Neutrophil (primary cell): ENCODE measurements around the gene ABCG1.
A peak's percentile ranks its signal among the peaks of the same experiment; 100 is the strongest.

Source experiments
- H3K27ac ChIP-seq: fragments of 200-600 bp; sonication (generic); 2 replicates; pipeline ENCODE4 v1.5.1; 2016; ENCODE audit warnings: mild to moderate bottlenecking, moderate library complexity
- H3K27me3 ChIP-seq: fragments of 200-600 bp; sonication (generic); 2 replicates; pipeline ENCODE4 v1.6.0; 2016; ENCODE audit warnings: mild to moderate bottlenecking
- H3K36me3 ChIP-seq: fragments of 200-600 bp; sonication (generic); 2 replicates; pipeline ENCODE4 v1.5.1; 2017
- H3K4me1 ChIP-seq, 2 experiments: fragments of 200-600 bp in 1 of 2; sonication (generic) in 1 of 2; 1 replicate in 1 of 2; 2 replicates in 1 of 2; pipeline versions ENCODE4 v1.5.1 to v1.6.1; 2013 to 2016; ENCODE audit warnings: low read depth in 1 of 2, low read length in 1 of 2, mild to moderate bottlenecking in 1 of 2, moderate library complexity in 1 of 2; ENCODE audit not compliant: control insufficient read depth in 1 of 2, insufficient read depth in 1 of 2
- H3K4me3 ChIP-seq, 2 experiments: fragments of 200-600 bp in 1 of 2; sonication (generic) in 1 of 2; 1 replicate in 1 of 2; 2 replicates in 1 of 2; pipeline ENCODE4 v1.5.1; 2013 to 2016; ENCODE audit warnings: low read depth in 1 of 2, low read length in 1 of 2, mild to moderate bottlenecking in 1 of 2, moderate library complexity in 1 of 2
- H3K9me3 ChIP-seq: fragments of 200-600 bp; sonication (generic); 2 replicates; pipeline ENCODE4 v1.5.1; 2016
- TF ChIP-seq, protein P1 (sequence below): fragments of 200-600 bp; sonication (generic); IDR thresholded peaks from 2 replicates; pipeline ENCODE4 v1.5.1; 2016; ENCODE audit warnings: antibody characterized with exemption

The ABCG1 gene

GRCh38 chr21:42234041-42234440, 15.1 kb downstream of the ABCG1 start:
- Histone ChIP-seq H3K27ac (peak overlapping the region; percentile 87), H3K4me1 (peaks cover 38 to 43% of the 10 kb centered on the region in 2 experiments)
- TF ChIP-seq, protein P1, sequence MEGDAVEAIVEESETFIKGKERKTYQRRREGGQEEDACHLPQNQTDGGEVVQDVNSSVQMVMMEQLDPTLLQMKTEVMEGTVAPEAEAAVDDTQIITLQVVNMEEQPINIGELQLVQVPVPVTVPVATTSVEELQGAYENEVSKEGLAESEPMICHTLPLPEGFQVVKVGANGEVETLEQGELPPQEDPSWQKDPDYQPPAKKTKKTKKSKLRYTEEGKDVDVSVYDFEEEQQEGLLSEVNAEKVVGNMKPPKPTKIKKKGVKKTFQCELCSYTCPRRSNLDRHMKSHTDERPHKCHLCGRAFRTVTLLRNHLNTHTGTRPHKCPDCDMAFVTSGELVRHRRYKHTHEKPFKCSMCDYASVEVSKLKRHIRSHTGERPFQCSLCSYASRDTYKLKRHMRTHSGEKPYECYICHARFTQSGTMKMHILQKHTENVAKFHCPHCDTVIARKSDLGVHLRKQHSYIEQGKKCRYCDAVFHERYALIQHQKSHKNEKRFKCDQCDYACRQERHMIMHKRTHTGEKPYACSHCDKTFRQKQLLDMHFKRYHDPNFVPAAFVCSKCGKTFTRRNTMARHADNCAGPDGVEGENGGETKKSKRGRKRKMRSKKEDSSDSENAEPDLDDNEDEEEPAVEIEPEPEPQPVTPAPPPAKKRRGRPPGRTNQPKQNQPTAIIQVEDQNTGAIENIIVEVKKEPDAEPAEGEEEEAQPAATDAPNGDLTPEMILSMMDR: no peak

DNA sequence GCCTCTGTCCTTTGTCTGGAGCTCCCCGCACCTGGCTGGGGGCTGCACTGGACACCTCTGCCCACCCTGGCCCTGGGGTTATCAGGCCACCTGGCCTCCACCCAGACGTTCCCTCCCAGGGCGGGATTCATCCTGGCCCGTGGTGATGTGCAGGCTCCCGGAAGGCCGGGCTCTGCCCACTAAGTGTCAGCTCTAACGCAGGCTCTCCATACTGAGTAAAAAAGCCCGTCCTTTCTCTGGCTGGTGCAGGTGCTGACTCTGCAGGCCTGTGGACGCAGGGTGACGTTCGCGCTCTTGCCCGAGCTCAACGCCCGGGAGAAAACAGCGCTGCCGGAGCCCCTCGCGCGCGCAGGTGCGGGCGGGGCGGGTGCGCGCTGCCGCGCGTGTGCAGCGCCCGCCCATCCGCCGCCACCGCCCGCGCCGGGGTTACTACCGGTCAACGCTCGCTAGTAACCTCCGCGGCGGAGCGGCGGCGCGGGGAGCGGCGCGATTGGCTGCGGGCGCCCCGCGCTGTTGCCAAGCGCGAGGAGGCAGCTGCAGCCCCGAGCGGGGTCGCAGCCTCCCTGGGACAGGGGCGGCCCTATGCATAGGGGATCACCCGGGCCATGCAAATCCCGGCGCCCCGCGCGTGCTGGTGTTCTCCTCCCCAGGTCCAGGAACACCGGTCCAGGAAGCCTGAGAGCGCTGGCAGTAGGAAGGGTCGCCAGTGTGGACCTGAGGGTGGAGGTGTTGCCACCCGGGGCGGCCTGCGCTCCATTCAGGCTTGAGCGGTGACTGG, 15.7 kb downstream of the ABCG1 start:
- Histone ChIP-seq H3K36me3 (peaks cover 4% of the 10 kb centered on the region), H3K9me3 (no peaks in the 10 kb centered on the region), H3K27ac (peak overlapping the region; percentile 87), H3K27me3 (peaks cover 12% of the 10 kb centered on the region), H3K4me1 (peaks cover 36 to 40% of the 10 kb centered on the region in 2 experiments), H3K4me3 (peak overlapping the region; percentile 62 to 69)
- TF ChIP-seq, protein P1: no peak

More at GRCh38 chr21:42234041-42234440, 15.1 kb downstream of the ABCG1 start:
- Histone ChIP-seq H3K4me3 (peak overlapping the region; percentile 62 to 69), H3K27me3 (peaks cover 12% of the 10 kb centered on the region), H3K36me3 (peaks cover 7% of the 10 kb centered on the region), H3K9me3 (no peaks in the 10 kb centered on the region)

DNA sequence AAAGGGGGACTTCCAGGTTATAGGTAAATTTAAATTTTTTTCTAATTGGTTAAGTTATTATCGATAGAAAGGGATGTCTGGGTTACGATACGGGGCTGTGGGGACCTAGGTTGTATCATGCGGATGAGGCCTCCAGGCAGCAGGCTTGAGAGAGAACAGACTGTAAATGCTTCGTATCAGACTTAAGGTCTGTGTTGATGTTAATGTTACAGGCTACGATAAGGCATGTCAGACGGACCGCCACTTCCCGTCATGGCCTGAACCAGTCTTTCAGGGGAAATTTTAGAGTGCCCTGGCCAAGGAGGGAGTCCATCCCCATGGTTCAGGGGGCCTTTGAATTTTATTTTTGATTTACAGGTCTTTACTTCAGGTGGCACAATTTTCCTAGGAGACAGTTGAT, 16.7 kb downstream of the ABCG1 start:
- no peak overlapping the region for H3K27ac ChIP-seq
- H3K9me3 ChIP-seq: no peaks in the 10 kb centered on the region
- peak overlapping the region; percentile 62 to 69 for H3K4me3 ChIP-seq
- peaks cover 36 to 40% of the 10 kb centered on the region in 2 experiments for H3K4me1 ChIP-seq
- peaks cover 12% of the 10 kb centered on the region for H3K27me3 ChIP-seq
- TF ChIP-seq, protein P1: no peak
- peaks cover 4% of the 10 kb centered on the region for H3K36me3 ChIP-seq

DNA sequence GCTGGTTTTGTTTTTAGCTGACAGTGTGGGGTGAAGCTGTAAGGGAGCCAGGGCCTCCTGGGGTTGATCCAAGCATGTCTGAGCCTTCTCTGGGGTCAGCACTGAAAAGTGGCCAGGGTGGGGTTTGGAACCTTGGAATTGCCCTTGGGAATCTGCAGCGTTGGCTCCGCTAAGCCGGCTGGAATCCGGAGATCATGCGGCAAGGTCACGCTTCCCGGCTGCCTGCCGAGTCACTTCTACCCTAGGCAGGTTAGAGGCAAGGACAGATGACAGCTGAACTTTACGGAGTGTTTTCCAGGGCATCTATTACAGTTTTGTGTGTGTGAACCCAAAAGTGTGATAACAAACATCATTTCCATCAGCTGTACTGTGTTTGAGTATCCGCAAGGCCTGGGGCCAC, 17.1 kb downstream of the ABCG1 start:
- Histone ChIP-seq H3K4me3 (no peak overlapping the region), H3K36me3 (peaks cover 3% of the 10 kb centered on the region), H3K27ac (no peak overlapping the region), H3K27me3 (peaks cover 12% of the 10 kb centered on the region), H3K9me3 (no peaks in the 10 kb centered on the region), H3K4me1 (peaks cover 36 to 40% of the 10 kb centered on the region in 2 experiments)
- TF ChIP-seq, protein P1: no peak

- H3K27me3 ChIP-seq: peaks cover 12% of the 10 kb centered on the region
- H3K9me3 ChIP-seq: no peaks in the 10 kb centered on the region
- peaks cover 36 to 40% of the 10 kb centered on the region in 2 experiments for H3K4me1 ChIP-seq
- H3K4me3 ChIP-seq: no peak overlapping the region
- TF ChIP-seq, protein P1: no peak
- H3K36me3 ChIP-seq: no peaks in the 10 kb centered on the region
- no peak overlapping the region for H3K27ac ChIP-seq
These were observed 17.8 kb downstream of the ABCG1 start for GRCh38 chr21:42236693-42237092.
